Choroid plexus epithelial cell (primary cell): Measurements from ENCODE around the gene LRRC1.
A peak's percentile ranks its signal among the peaks of the same experiment; 100 is the strongest.

ENCODE experiments used
- DNase-seq: peaks from one replicate; pipeline ENCODE4 v3.0.0-alpha.2; 2010; ENCODE audit warnings: low read depth
- H3K4me3 ChIP-seq: 2 replicates; pipeline ENCODE4 v1.5.1; 2011; ENCODE audit warnings: low read depth, mild to moderate bottlenecking, control low read depth, low read length, moderate library complexity
- CTCF ChIP-seq: conservative IDR thresholded peaks from 2 replicates; pipeline ENCODE4 v1.5.1; 2011; ENCODE audit warnings: low read depth, mild to moderate bottlenecking, control low read depth, inconsistent platforms, low read length, moderate library complexity

LRRC1 gene

DNA sequence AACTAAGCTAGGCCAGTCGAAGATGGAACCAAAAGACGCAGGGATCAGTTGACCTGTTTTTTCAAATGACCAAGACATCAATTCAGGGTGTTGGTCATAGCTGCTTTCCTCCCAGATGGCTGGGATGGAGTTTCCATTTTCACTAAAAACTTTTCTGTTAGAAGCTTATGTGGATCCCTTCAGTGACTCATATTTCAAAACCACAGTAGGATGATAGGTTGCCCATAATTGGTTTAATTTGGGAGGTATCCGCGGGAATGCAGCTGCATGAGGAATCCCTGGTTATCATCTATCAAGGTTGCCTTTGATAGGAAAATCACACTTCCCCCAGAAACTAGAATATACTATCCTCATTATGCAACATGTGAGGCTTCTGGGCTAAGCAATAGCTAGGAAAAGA is 165.5 kb downstream of the LRRC1 start:
- H3K4me3 ChIP-seq = no peak overlapping the region
- DNase-seq = no peak
- TF ChIP-seq CTCF = no peak

DNA sequence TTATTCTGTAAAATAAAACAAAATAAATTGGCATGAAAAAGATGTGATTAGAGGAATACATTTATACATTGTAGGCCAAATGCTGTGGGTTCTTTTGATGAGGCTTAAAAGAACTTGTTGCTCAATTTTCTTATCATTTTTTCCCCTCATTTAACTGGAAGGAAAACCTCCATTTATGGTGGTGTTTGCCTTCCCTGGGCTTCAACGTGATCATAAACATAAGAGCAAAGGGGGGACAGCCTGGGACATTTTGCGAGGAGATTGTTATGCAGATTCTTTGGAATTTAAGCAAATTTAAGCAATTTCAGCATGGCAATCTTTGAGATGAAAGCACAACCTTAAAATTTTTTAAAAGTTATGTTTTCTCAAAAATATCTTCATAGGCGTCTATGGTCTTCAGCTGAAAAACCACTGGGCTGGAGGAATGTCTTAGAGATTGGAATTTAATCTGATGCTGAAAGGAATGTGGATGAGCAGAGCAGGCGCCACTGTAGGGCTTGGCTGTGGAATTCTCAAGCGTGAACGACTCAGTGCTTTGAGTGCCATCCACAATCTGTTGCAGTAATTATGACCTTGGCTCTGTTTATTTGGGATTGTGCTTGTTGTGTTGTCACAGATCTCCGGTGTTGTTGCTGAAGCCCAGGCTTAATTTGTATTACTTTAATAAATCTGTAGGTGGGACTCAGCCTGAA is 167.0 kb downstream of the LRRC1 start:
- DNase-seq = peak; percentile 76
- H3K4me3 ChIP-seq = no peak overlapping the region
- TF ChIP-seq CTCF = no peak

GRCh38 chr6:53962646-53963045 is 167.8 kb downstream of the LRRC1 start:
- DNase-seq = no peak
- H3K4me3 ChIP-seq = no peak overlapping the region
- no peak for TF ChIP-seq CTCF

DNA sequence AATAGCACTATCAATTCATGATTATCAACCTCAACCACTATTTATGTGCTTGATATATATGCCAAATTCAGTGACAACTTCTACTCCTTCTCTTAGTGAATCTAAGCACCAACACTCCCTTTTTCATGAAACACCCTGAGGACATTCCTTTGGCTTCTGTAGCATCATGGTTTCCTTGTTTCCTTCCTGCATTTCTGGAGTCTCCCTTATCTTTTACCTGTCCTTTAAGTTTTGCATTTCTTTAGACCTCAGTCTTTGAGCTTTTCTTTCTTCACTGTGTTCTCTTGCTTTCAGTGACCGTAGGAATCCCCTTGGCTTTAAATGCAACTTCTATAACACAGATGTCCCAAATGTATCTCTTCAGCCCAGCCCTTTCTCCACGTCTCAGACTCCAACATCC is 172.6 kb downstream of the LRRC1 start:
- no peak overlapping the region for H3K4me3 ChIP-seq
- DNase-seq = no peak
- no peak for TF ChIP-seq CTCF
